ENCODE results near the gene PAOX.
"Not testable (repeated sequence)": the region's sequence is repeated elsewhere in the genome, so short reads cannot be mapped to it uniquely, and the experiment has no call there.

The PAOX gene

GRCh38 chr10:133418289-133418993, 39.4 kb downstream of the PAOX start:
- Histone ChIP-seq H3K27ac (ENCODE audit: low read depth, low read length) (no peak overlapping the region), H3K9ac (ENCODE audit: low read length) (no peak overlapping the region), H3K4me1 (ENCODE audit: control insufficient read depth, insufficient read depth, low read length) (no peaks in the 10 kb centered on the region), H3K4me3 (ENCODE audit: low read length) (no peak overlapping the region), H3K27me3 (ENCODE audit: control insufficient read depth, insufficient read depth, low read length) (peaks cover 2% of the 10 kb centered on the region), H3K36me3 (ENCODE audit: control insufficient read depth, insufficient read depth, low read length) (peaks cover 7% of the 10 kb centered on the region)

- H3K36me3 ChIP-seq (ENCODE audit: control insufficient read depth, insufficient read depth, low read length), result peaks cover 7% of the 10 kb centered on the region
- no peak overlapping the region for H3K27ac ChIP-seq (ENCODE audit: low read depth, low read length)
- no peak overlapping the region for H3K9ac ChIP-seq (ENCODE audit: low read length)
- no peak overlapping the region for H3K4me3 ChIP-seq (ENCODE audit: low read length)
- peaks cover 2% of the 10 kb centered on the region for H3K27me3 ChIP-seq (ENCODE audit: control insufficient read depth, insufficient read depth, low read length)
- H3K4me1 ChIP-seq (ENCODE audit: control insufficient read depth, insufficient read depth, low read length), result no peaks in the 10 kb centered on the region
Measured at GRCh38 chr10:133419211-133419950, 40.3 kb downstream of the PAOX start.

GRCh38 chr10:133420028-133420427, 41.0 kb downstream of the PAOX start:
- H3K9ac ChIP-seq (ENCODE audit: low read length), result no peak overlapping the region
- H3K27ac ChIP-seq (ENCODE audit: low read depth, low read length), result no peak overlapping the region
- peaks cover 2% of the 10 kb centered on the region for H3K27me3 ChIP-seq (ENCODE audit: control insufficient read depth, insufficient read depth, low read length)
- no peak overlapping the region for H3K4me3 ChIP-seq (ENCODE audit: low read length)
- H3K36me3 ChIP-seq (ENCODE audit: control insufficient read depth, insufficient read depth, low read length), result peaks cover 7% of the 10 kb centered on the region
- H3K4me1 ChIP-seq (ENCODE audit: control insufficient read depth, insufficient read depth, low read length), result no peaks in the 10 kb centered on the region

GRCh38 chr10:133420579-133420978, 41.5 kb downstream of the PAOX start:
- H3K27ac ChIP-seq (ENCODE audit: low read depth, low read length), result no peak overlapping the region

GRCh38 chr10:133421336-133422222, 42.5 kb downstream of the PAOX start:
- Histone ChIP-seq H3K4me3 (ENCODE audit: low read length) (no peak overlapping the region), H3K36me3 (ENCODE audit: control insufficient read depth, insufficient read depth, low read length) (peaks cover 7% of the 10 kb centered on the region), H3K4me1 (ENCODE audit: control insufficient read depth, insufficient read depth, low read length) (no peaks in the 10 kb centered on the region), H3K9ac (ENCODE audit: low read length) (no peak overlapping the region), H3K27ac (ENCODE audit: low read depth, low read length) (no peak overlapping the region), H3K27me3 (ENCODE audit: control insufficient read depth, insufficient read depth, low read length) (peaks cover 2% of the 10 kb centered on the region)

More at GRCh38 chr10:133420579-133420978, 41.5 kb downstream of the PAOX start:
- peaks cover 2% of the 10 kb centered on the region for H3K27me3 ChIP-seq (ENCODE audit: control insufficient read depth, insufficient read depth, low read length)
- peaks cover 7% of the 10 kb centered on the region for H3K36me3 ChIP-seq (ENCODE audit: control insufficient read depth, insufficient read depth, low read length)
- no peak overlapping the region for H3K9ac ChIP-seq (ENCODE audit: low read length)
- no peak overlapping the region for H3K4me3 ChIP-seq (ENCODE audit: low read length)
- H3K4me1 ChIP-seq (ENCODE audit: control insufficient read depth, insufficient read depth, low read length), result no peaks in the 10 kb centered on the region

GRCh38 chr10:133422223-133422806, 43.3 kb downstream of the PAOX start:
- no peaks in the 10 kb centered on the region for H3K4me1 ChIP-seq (ENCODE audit: control insufficient read depth, insufficient read depth, low read length)
- H3K36me3 ChIP-seq (ENCODE audit: control insufficient read depth, insufficient read depth, low read length), result peaks cover 7% of the 10 kb centered on the region
- H3K27ac ChIP-seq (ENCODE audit: low read depth, low read length), result no peak overlapping the region
- H3K4me3 ChIP-seq (ENCODE audit: low read length), result no peak overlapping the region
- peaks cover 2% of the 10 kb centered on the region for H3K27me3 ChIP-seq (ENCODE audit: control insufficient read depth, insufficient read depth, low read length)
- no peak overlapping the region for H3K9ac ChIP-seq (ENCODE audit: low read length)

GRCh38 chr10:133422807-133423771, 44.0 kb downstream of the PAOX start:
- H3K27me3 ChIP-seq (ENCODE audit: control insufficient read depth, insufficient read depth, low read length), result peaks cover 2% of the 10 kb centered on the region
- no peak overlapping the region for H3K27ac ChIP-seq (ENCODE audit: low read depth, low read length)
- peaks cover 7% of the 10 kb centered on the region for H3K36me3 ChIP-seq (ENCODE audit: control insufficient read depth, insufficient read depth, low read length)
- H3K9ac ChIP-seq (ENCODE audit: low read length), result no peak overlapping the region
- H3K4me1 ChIP-seq (ENCODE audit: control insufficient read depth, insufficient read depth, low read length), result no peaks in the 10 kb centered on the region
- H3K4me3 ChIP-seq (ENCODE audit: low read length), result no peak overlapping the region

- not testable (repeated sequence) for H3K4me1 ChIP-seq (ENCODE audit: control insufficient read depth, insufficient read depth, low read length); H3K4me3 ChIP-seq (ENCODE audit: low read length); H3K27ac ChIP-seq (ENCODE audit: low read depth, low read length); H3K36me3 ChIP-seq (ENCODE audit: control insufficient read depth, insufficient read depth, low read length); H3K27me3 ChIP-seq (ENCODE audit: control insufficient read depth, insufficient read depth, low read length); H3K9ac ChIP-seq (ENCODE audit: low read length)
Measured at GRCh38 chr10:133424102-133424501, 45.0 kb downstream of the PAOX start.

GRCh38 chr10:133424601-133425000, 45.5 kb downstream of the PAOX start, which contains the start of gene SPRN:
Gene SPRN (minus strand): TSS chr10:133424625. CDS start chr10:133423681, 944 bp downstream.
- H3K9ac ChIP-seq (ENCODE audit: low read length); H3K27ac ChIP-seq (ENCODE audit: low read depth, low read length); H3K36me3 ChIP-seq (ENCODE audit: control insufficient read depth, insufficient read depth, low read length); H3K27me3 ChIP-seq (ENCODE audit: control insufficient read depth, insufficient read depth, low read length); H3K4me3 ChIP-seq (ENCODE audit: low read length); H3K4me1 ChIP-seq (ENCODE audit: control insufficient read depth, insufficient read depth, low read length): not testable (repeated sequence)

GRCh38 chr10:133429571-133429970, 50.5 kb downstream of the PAOX start:
- not testable (repeated sequence) for H3K27ac ChIP-seq (ENCODE audit: low read depth, low read length); H3K36me3 ChIP-seq (ENCODE audit: control insufficient read depth, insufficient read depth, low read length); H3K9ac ChIP-seq (ENCODE audit: low read length); H3K27me3 ChIP-seq (ENCODE audit: control insufficient read depth, insufficient read depth, low read length); H3K4me3 ChIP-seq (ENCODE audit: low read length); H3K4me1 ChIP-seq (ENCODE audit: control insufficient read depth, insufficient read depth, low read length)

- not testable (repeated sequence) for H3K4me3 ChIP-seq (ENCODE audit: low read length); H3K4me1 ChIP-seq (ENCODE audit: control insufficient read depth, insufficient read depth, low read length); H3K9ac ChIP-seq (ENCODE audit: low read length); H3K36me3 ChIP-seq (ENCODE audit: control insufficient read depth, insufficient read depth, low read length); H3K27ac ChIP-seq (ENCODE audit: low read depth, low read length); H3K27me3 ChIP-seq (ENCODE audit: control insufficient read depth, insufficient read depth, low read length)
Measured at GRCh38 chr10:133431888-133432613, 53.0 kb downstream of the PAOX start.
